K562 (cell line): Measurements from ENCODE around the gene PHEX. TPM values are rescaled to one million over a fixed set of nuclear protein-coding genes. Genes with fewer than 3 reads are reported as not detected.

Source experiments
- ATAC-seq: fragments of 200-7000 bp; cut with Tn5 transposase; 3 replicates; pipeline ENCODE4 v1.9.1; 2020; ENCODE audit warnings: moderate library complexity
- BruUV-seq: library from RNA; stranded (reverse); fragments of 400-500 nt; replicated peaks from 2 replicates; lab custom pipeline; 2021; lab: Mats Ljungman, UMichigan
- CTCF ChIA-PET: fragments of 300-600 bp; formaldehyde crosslinking; extraction: SDS; loops from one replicate; lab custom pipeline; 2021; ENCODE audit warnings: low intra/inter-chr PET ratio; lab: Yijun Ruan, JAX
- POLR2A ChIA-PET: fragments of 300-600, 350-650 bp; sonication (Branson Sonifier 250); formaldehyde crosslinking; extraction: SDS; loops from one replicate; lab custom pipeline; 2021; ENCODE audit warnings: antibody characterized with exemption, inconsistent platforms; lab: Yijun Ruan, JAX
- DNase-seq, 4 experiments: peaks; one replicate each; pipeline versions ENCODE4 v3.0.0 to v3.0.0-alpha.2; 2011 to 2018; ENCODE audit warnings: low spot score in 3 of 4, mixed read lengths in 3 of 4; ENCODE audit errors: extremely low read depth in 1 of 4
- FAIRE-seq: peaks from 2 replicates; lab custom pipeline; 2011; peaks lifted over from hg19 to GRCh38; lab: Jason Lieb, UNC
- H2AFZ ChIP-seq: 2 replicates; pipeline ENCODE4 v1.6.0; 2011; ENCODE audit warnings: low read depth, low read length, control low read depth, inconsistent platforms
- H3K27ac ChIP-seq: fragments of 200-600 bp; 3 replicates; pipeline ENCODE4 v1.8.0; 2011; ENCODE audit warnings: low read depth, mild to moderate bottlenecking, control low read depth, inconsistent platforms, low read length, moderate library complexity, mixed read lengths; ENCODE audit errors: extremely low read depth
- H3K27me3 ChIP-seq, 2 experiments: fragments of 300-600 bp in 1 of 2; 2 replicates in 1 of 2; 3 replicates in 1 of 2; pipeline versions ENCODE4 v1.6.0 to v1.8.0; 2011; ENCODE audit warnings: inconsistent platforms in 2 of 2, low read length in 2 of 2, mild to moderate bottlenecking in 1 of 2, mixed read lengths in 1 of 2, moderate library complexity in 1 of 2; ENCODE audit not compliant: control insufficient read depth in 2 of 2, insufficient read depth in 2 of 2
- H3K36me3 ChIP-seq: fragments of 300-600 bp; 3 replicates; pipeline ENCODE4 v1.8.0; 2011; ENCODE audit warnings: mild to moderate bottlenecking, low read length, inconsistent platforms; ENCODE audit not compliant: control insufficient read depth, insufficient read depth
- H3K4me1 ChIP-seq, 2 experiments: fragments of 200-600 bp in 1 of 2; replicated peaks in 1 of 2; 2 replicates in 1 of 2; 3 replicates in 1 of 2; pipeline versions ENCODE4 v1.5.1 to v1.8.0; 2011; ENCODE audit warnings: inconsistent platforms in 2 of 2, low read length in 2 of 2, mild to moderate bottlenecking in 1 of 2, mixed read lengths in 1 of 2, moderate library complexity in 1 of 2; ENCODE audit not compliant: control insufficient read depth in 2 of 2, insufficient read depth in 2 of 2
- H3K4me2 ChIP-seq: 2 replicates; pipeline ENCODE4 v1.6.1; 2011; ENCODE audit warnings: low read length, control low read depth, inconsistent platforms, mixed read lengths; ENCODE audit not compliant: insufficient read depth
- H3K4me3 ChIP-seq: fragments of 200-600 bp; sonication (generic), shearing (Covaris generic); 2 replicates; pipeline ENCODE4 v1.5.1; 2016; ENCODE audit warnings: control low read depth, inconsistent platforms
- H3K79me2 ChIP-seq: fragments of 200-600 bp; 3 replicates; pipeline ENCODE4 v1.8.0; 2011; ENCODE audit warnings: low read length, inconsistent platforms; ENCODE audit not compliant: control insufficient read depth, insufficient read depth
- H3K9ac ChIP-seq, 2 experiments: 2 replicates each; pipeline versions ENCODE4 v1.6.0 to v1.6.1; 2011; ENCODE audit warnings: low read depth in 2 of 2, low read length in 2 of 2, control low read depth in 1 of 2, inconsistent platforms in 1 of 2, mild to moderate bottlenecking in 1 of 2, mixed read lengths in 1 of 2; ENCODE audit not compliant: insufficient read depth in 1 of 2
- H3K9me1 ChIP-seq: one replicate; pipeline ENCODE4 v1.6.0; 2011; ENCODE audit warnings: inconsistent platforms, mild to moderate bottlenecking, low read length, moderate library complexity; ENCODE audit not compliant: control insufficient read depth, insufficient read depth
- H3K9me3 ChIP-seq: replicated peaks from 2 replicates; pipeline ENCODE4 v1.5.1; 2011; ENCODE audit warnings: low read depth, low read length, inconsistent platforms; ENCODE audit not compliant: control insufficient read depth, insufficient read depth
- H4K20me1 ChIP-seq: replicated peaks from 2 replicates; pipeline ENCODE4 v1.6.1; 2011; ENCODE audit warnings: low read length, inconsistent platforms, mixed read lengths; ENCODE audit not compliant: control insufficient read depth, insufficient read depth
- KLF6 ChIP-seq: fragments of 250-450 bp; sonication (Bioruptor Pico); IDR thresholded peaks from 2 replicates; pipeline ENCODE4 v1.4.0; 2020; ENCODE audit warnings: mild to moderate bottlenecking, moderate library complexity, borderline replicate concordance
- NEUROD1 ChIP-seq: fragments of 150-350 bp; IDR thresholded peaks from 2 replicates; pipeline ENCODE4 v1.6.1; 2014; ENCODE audit warnings: borderline replicate concordance, low read length, low read depth; ENCODE audit not compliant: partially characterized antibody
- NR2F6 ChIP-seq: fragments of 450-650 bp; formaldehyde crosslinking; IDR thresholded peaks from 2 replicates; pipeline ENCODE4 v1.4.0; 2020; ENCODE audit warnings: mild to moderate bottlenecking
- OTX1 ChIP-seq: fragments of 450-650 bp; formaldehyde crosslinking; IDR thresholded peaks from 2 replicates; pipeline ENCODE4 v1.4.0; 2022; ENCODE audit warnings: mild to moderate bottlenecking
- PYGO2 ChIP-seq: fragments of 450-650 bp; IDR thresholded peaks from 2 replicates; pipeline ENCODE4 v1.6.1; 2016; ENCODE audit warnings: mild to moderate bottlenecking, missing genetic modification characterization, moderate library complexity, missing compliant biosample characterization
- SRF ChIP-seq, 2 experiments: fragments of 250-450, 450-650 bp in 1 of 2; sonication (Bioruptor Pico) in 1 of 2; sonication (generic) in 1 of 2; formaldehyde crosslinking; IDR thresholded peaks; 2 replicates each; pipeline versions ENCODE4 v1.5.0 to v1.5.1; 2020 to 2022; ENCODE audit warnings: mild to moderate bottlenecking in 1 of 2, missing genetic modification reagents in 1 of 2
- SRSF7 ChIP-seq: fragments of 200-400 bp; formaldehyde crosslinking; optimal IDR thresholded peaks from 2 replicates; pipeline ENCODE3; 2017; ENCODE audit warnings: mild to moderate bottlenecking, low read depth, low read length
- ZNF384 ChIP-seq: IDR thresholded peaks from 2 replicates; pipeline ENCODE4 v1.6.1; 2012; ENCODE audit warnings: low read depth, low read length, improper control_type of control experiment
- WGBS: fragments of 100-300 bp; shearing (Covaris generic); methylation state at CpG from one replicate; pipeline ENCODE4 v1.1.6; 2016; ENCODE audit warnings: low coverage, mixed read lengths; ENCODE audit not compliant: insufficient coverage; ENCODE audit errors: missing lambda C conversion rate; 5-methylcytosine and 5-hydroxymethylcytosine counted together
- in situ Hi-C: fragments of 300-500 bp; cut with MboI; formaldehyde crosslinking; loops from 4 replicates; pipeline ENCODE4 v1.15.0; 2018; ENCODE audit warnings: inconsistent platforms, mixed read lengths
- intact Hi-C: fragments of 100-400 bp; cut with micrococcal nuclease; formaldehyde crosslinking; loops from 2 replicates; pipeline ENCODE4 v1.14.2; 2022
- polyA plus RNA-seq, 8 experiments: library from polyadenylated mRNA; depleted of rRNA in 4 of 8; stranded (reverse) in 5 of 8; unstranded in 3 of 8; fragments of >200 nt; fragmentation: Nextera tagmentation in 2 of 8; fragmentation: Illumina TruSeq in 1 of 8; extraction: Ambion mirVana in 2 of 8; extraction: Trizol in 1 of 8; gene quantifications; 2 replicates each; pipeline versions ENCODE4 v1.2.1 to v1.2.3, GENCODE V29; 2011 to 2014; ENCODE audit warnings: inconsistent platforms in 1 of 8, missing spikeins in 1 of 8
- total RNA-seq, 7 experiments: library from RNA; depleted of rRNA in 6 of 7; stranded (reverse); fragments of >200 nt in 6 of 7; fragmentation: Illumina TruSeq in 2 of 7; extraction: Trizol in 2 of 7; gene quantifications; 2 replicates each; pipeline versions ENCODE4 v1.2.1 to v1.2.3, GENCODE V29; 2011 to 2021; ENCODE audit warnings: low replicate concordance in 1 of 7
- TF ChIP-seq, protein P1 (sequence below): sonication (generic); formaldehyde crosslinking; IDR thresholded peaks from 2 replicates; pipeline ENCODE4 v1.4.0; 2020; ENCODE audit warnings: mild to moderate bottlenecking, missing genetic modification reagents
- TF ChIP-seq, protein P2 (sequence below), 2 experiments: fragments of 450-650 bp in 1 of 2; sonication (generic) in 1 of 2; formaldehyde crosslinking in 1 of 2; IDR thresholded peaks; 2 replicates each; pipeline versions ENCODE4 v1.7.1 to v1.9.0; 2016 to 2022; ENCODE audit warnings: inconsistent platforms in 1 of 2, mild to moderate bottlenecking in 1 of 2, missing genetic modification reagents in 1 of 2

Gene PHEX
- total and polyA plus RNA-seq, 9 of the 15 experiments (the other 6 are each of a cell fraction or from before 2014, with no cell fraction given), result 0.01 to 0.11 (median 0.04) TPM; not detected in 6

DNA sequence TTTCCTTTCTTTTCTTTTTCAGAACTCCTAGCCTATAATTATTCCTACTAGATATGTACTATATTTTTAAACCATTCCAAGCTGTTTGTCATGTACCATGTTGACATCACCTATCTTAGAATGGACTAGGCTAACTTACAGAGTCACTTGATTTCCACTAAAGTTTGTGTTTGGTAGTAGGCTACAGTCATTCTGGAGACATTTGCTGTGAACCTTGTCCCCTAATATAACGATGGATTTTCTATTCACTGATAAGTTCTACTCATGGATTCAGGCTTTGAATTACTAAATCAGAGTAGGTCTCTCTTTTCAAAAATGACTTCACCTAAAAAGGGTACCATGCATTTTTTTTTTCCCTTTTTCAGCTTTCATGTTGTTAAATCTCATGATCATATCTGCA lies 93.4 kb downstream of the PHEX start (continued):
- TF ChIP-seq SRSF7 (no peak), ZNF384 (no peak)
- TF ChIP-seq, all 486 proteins: peak for 0

DNA sequence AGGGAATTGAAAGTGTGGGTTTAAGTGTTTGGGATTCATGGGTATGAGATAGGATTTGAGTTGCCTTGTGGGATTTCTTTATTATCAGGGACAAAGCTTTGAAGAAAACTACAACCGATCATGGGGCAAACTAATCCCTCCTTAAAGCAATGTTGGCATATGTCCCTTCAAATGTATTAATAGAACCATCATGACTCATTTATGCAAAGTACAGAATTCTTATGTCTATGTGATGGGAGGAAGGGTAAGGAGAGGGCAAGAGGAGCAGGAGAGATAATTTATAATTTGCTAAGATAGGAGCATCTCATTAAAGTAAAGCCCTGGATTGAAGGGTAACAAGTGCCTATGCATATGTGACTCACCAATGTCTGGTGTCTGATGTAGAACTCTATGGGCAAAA lies 94.2 kb downstream of the PHEX start:
- Histone ChIP-seq H3K4me2 (no peak overlapping the region), H3K36me3 (no peaks in the 10 kb centered on the region), H3K79me2 (no peaks in the 10 kb centered on the region), H3K9me3 (no peaks in the 10 kb centered on the region), H3K4me3 (no peak overlapping the region), H4K20me1 (no peaks in the 10 kb centered on the region), H3K4me1 (no peaks in the 10 kb centered on the region), H3K27me3 (no peaks in the 10 kb centered on the region), H3K9ac (no peak overlapping the region), H2AFZ (no peak overlapping the region), H3K27ac (no peak overlapping the region), H3K9me1 (no peaks in the 10 kb centered on the region)
- 0% methylated on average over 1 of the region's 1 CpG for WGBS
- DNase-seq, result no peak
- ChIA-PET POLR2A (no interaction called here), CTCF (no interaction called here)
- intact Hi-C loops (no loop called here), in situ Hi-C loops (no loop called here)
- no peak for ATAC-seq
- no TSS peak for BruUV-seq
- FAIRE-seq, result no peak
- no peak for TF ChIP-seq PYGO2 (tag)
- TF ChIP-seq NEUROD1, result no peak
- no peak for TF ChIP-seq NR2F6 (CRISPR knock-in tag)
- TF ChIP-seq KLF6 (CRISPR knock-in tag), result no peak
- TF ChIP-seq, protein P1, sequence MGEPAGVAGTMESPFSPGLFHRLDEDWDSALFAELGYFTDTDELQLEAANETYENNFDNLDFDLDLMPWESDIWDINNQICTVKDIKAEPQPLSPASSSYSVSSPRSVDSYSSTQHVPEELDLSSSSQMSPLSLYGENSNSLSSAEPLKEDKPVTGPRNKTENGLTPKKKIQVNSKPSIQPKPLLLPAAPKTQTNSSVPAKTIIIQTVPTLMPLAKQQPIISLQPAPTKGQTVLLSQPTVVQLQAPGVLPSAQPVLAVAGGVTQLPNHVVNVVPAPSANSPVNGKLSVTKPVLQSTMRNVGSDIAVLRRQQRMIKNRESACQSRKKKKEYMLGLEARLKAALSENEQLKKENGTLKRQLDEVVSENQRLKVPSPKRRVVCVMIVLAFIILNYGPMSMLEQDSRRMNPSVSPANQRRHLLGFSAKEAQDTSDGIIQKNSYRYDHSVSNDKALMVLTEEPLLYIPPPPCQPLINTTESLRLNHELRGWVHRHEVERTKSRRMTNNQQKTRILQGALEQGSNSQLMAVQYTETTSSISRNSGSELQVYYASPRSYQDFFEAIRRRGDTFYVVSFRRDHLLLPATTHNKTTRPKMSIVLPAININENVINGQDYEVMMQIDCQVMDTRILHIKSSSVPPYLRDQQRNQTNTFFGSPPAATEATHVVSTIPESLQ (CRISPR knock-in tag), result no peak
- TF ChIP-seq OTX1 (CRISPR knock-in tag), result no peak
- TF ChIP-seq SRF (CRISPR knock-in tag; IDR thresholded peaks at IDR 0.05), result no peak
- TF ChIP-seq, protein P2, sequence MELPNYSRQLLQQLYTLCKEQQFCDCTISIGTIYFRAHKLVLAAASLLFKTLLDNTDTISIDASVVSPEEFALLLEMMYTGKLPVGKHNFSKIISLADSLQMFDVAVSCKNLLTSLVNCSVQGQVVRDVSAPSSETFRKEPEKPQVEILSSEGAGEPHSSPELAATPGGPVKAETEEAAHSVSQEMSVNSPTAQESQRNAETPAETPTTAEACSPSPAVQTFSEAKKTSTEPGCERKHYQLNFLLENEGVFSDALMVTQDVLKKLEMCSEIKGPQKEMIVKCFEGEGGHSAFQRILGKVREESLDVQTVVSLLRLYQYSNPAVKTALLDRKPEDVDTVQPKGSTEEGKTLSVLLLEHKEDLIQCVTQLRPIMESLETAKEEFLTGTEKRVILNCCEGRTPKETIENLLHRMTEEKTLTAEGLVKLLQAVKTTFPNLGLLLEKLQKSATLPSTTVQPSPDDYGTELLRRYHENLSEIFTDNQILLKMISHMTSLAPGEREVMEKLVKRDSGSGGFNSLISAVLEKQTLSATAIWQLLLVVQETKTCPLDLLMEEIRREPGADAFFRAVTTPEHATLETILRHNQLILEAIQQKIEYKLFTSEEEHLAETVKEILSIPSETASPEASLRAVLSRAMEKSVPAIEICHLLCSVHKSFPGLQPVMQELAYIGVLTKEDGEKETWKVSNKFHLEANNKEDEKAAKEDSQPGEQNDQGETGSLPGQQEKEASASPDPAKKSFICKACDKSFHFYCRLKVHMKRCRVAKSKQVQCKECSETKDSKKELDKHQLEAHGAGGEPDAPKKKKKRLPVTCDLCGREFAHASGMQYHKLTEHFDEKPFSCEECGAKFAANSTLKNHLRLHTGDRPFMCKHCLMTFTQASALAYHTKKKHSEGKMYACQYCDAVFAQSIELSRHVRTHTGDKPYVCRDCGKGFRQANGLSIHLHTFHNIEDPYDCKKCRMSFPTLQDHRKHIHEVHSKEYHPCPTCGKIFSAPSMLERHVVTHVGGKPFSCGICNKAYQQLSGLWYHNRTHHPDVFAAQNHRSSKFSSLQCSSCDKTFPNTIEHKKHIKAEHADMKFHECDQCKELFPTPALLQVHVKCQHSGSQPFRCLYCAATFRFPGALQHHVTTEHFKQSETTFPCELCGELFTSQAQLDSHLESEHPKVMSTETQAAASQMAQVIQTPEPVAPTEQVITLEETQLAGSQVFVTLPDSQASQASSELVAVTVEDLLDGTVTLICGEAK (IDR thresholded peaks at IDR 0.05), result no peak
- TF ChIP-seq, protein P2 (CRISPR knock-in tag; IDR thresholded peaks at IDR 0.05), result no peak
